SIG-M5 (cell line): Measurements from ENCODE around the gene SEC23B.
"Not testable (repeated sequence)": the region's sequence is repeated elsewhere in the genome, so short reads cannot be mapped to it uniquely, and the experiment has no call there.

ENCODE experiments used
- DNase-seq: peaks from one replicate; lab custom pipeline; 2025; lab: John Stamatoyannopoulos, UW

The SEC23B gene

GRCh38 chr20:18507218-18508191 lies at the start of gene SEC23B:
Gene SEC23B, plus strand, starts transcription at chr20:18507940. Its CDS starts 2,896 bp downstream, at chr20:18510836.
- peak; percentile 81 for DNase-seq

- DNase-seq: no peak
Observed at GRCh38 chr20:18465536-18466200, 42.1 kb upstream of the SEC23B start.

- DNase-seq: no peak
Observed at GRCh38 chr20:18466574-18466893, 41.2 kb upstream of the SEC23B start.

GRCh38 chr20:18466894-18467730 lies 40.6 kb upstream of the SEC23B start, which contains the start of the genes DZANK1 and POLR3F:
Gene DZANK1, minus strand, starts transcription at chr20:18467030. Its CDS starts 1,672 bp downstream, at chr20:18465358.
Gene POLR3F, plus strand, starts transcription at chr20:18467390. Its CDS starts 117 bp downstream, at chr20:18467507.
- DNase-seq: peak; percentile 77

GRCh38 chr20:18477218-18477617 lies 30.5 kb upstream of the SEC23B start:
- no peak for DNase-seq

- DNase-seq: no peak
Observed at GRCh38 chr20:18477821-18478220, 29.9 kb upstream of the SEC23B start.

GRCh38 chr20:18481596-18481995 lies 26.1 kb upstream of the SEC23B start:
- no peak for DNase-seq

GRCh38 chr20:18488301-18488700 lies 19.4 kb upstream of the SEC23B start:
- no peak for DNase-seq

- no peak for DNase-seq
Observed at GRCh38 chr20:18496042-18496441, 11.7 kb upstream of the SEC23B start.

GRCh38 chr20:18496740-18497592 lies 10.8 kb upstream of the SEC23B start, which contains the start of gene RBBP9:
Gene RBBP9, minus strand, starts transcription at chr20:18497225. Its CDS starts 58 bp downstream, at chr20:18497167.
- no peak for DNase-seq

- no peak for DNase-seq
Observed at GRCh38 chr20:18497603-18498002, 10.1 kb upstream of the SEC23B start.

GRCh38 chr20:18501672-18502071 lies 6.1 kb upstream of the SEC23B start:
- DNase-seq: not testable (repeated sequence)

GRCh38 chr20:18504479-18505060 lies 3.2 kb upstream of the SEC23B start:
- DNase-seq: no peak

GRCh38 chr20:18506744-18507143 lies 996 bp upstream of the SEC23B start:
- no peak for DNase-seq

GRCh38 chr20:18511571-18511970 lies 3.8 kb downstream of the SEC23B start:
- DNase-seq: peak; percentile 21

GRCh38 chr20:18513208-18513607 lies 5.5 kb downstream of the SEC23B start:
- peak; percentile 7 for DNase-seq

- no peak for DNase-seq
Observed at GRCh38 chr20:18514127-18514526, 6.4 kb downstream of the SEC23B start.

GRCh38 chr20:18515973-18516372 lies 8.2 kb downstream of the SEC23B start:
- no peak for DNase-seq

- DNase-seq: not testable (repeated sequence)
Observed at GRCh38 chr20:18522066-18522465, 14.3 kb downstream of the SEC23B start.

- no peak for DNase-seq
Observed at GRCh38 chr20:18523066-18523465, 15.3 kb downstream of the SEC23B start.

GRCh38 chr20:18524646-18525045 lies 16.9 kb downstream of the SEC23B start:
- DNase-seq: no peak
